ENCODE results near the gene LFNG. TPM values are rescaled to one million over a fixed set of nuclear protein-coding genes. Genes with fewer than 3 reads are reported as not detected.

The LFNG gene
- total RNA-seq, 1 experiment from 2014 or later: 0.19 TPM

DNA sequence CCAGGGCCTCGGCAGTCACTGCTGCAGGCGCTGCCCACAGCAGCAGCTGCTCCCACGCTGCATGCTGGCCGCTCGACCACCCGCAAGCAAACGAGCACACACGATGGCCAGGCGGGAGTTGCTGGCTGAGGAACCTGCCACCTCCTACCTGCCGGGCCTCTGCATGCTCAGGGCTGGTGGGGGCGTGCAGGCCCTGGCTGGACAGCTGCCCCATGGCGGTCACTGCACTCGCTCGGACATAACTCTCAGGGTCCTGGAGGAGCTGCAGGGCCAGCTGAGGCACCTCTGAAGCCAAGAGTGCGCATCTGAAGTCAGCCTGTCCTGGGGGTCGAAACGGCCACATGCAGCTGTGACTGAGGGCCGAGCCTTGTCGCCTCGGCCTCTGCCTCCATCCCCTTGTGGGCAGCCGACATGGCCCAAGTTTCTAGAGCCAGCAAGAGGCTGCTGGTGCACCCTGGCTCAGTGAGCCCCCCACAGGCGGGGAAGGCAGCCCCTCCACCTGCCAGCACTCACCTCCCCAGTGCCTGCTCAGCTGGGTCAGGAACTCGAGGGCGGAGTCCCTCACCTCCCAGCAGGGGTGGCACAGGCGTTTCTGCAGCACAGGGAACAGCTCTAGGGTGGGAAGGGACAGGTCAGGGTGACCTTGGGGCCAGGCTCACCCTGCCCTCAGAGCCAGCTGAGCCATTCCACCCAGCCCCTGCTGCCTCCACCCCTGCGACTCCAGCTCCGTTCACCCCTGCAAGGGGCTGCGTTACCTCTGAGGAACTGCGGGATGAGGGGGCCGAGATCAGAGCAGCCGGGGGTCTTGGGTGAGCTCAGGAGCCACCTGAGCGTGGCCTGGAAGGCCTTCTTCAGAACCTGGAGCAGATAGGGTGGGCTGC, 19.7 kb downstream of the LFNG start:
- no peaks in the 10 kb centered on the region for H3K9me3 ChIP-seq (ENCODE audit: low read length)
- H2AFZ ChIP-seq (ENCODE audit: low read length): no peak overlapping the region
- no peak overlapping the region for H3K27ac ChIP-seq (ENCODE audit: low read length)
- no peak overlapping the region for H3K4me3 ChIP-seq (ENCODE audit: low read length)
- no peak for DNase-seq
- no peak overlapping the region for H3K9ac ChIP-seq (ENCODE audit: low read length)
- H3K27me3 ChIP-seq (ENCODE audit: low read length): no peaks in the 10 kb centered on the region
- no peaks in the 10 kb centered on the region for H3K79me2 ChIP-seq (ENCODE audit: low read length)
- no peaks in the 10 kb centered on the region for H3K9me2 ChIP-seq (replicated peaks; ENCODE audit: insufficient read depth, low read length)
- no peaks in the 10 kb centered on the region for H4K20me1 ChIP-seq (ENCODE audit: insufficient read depth, low read depth, low read length)
- H3K4me1 ChIP-seq (ENCODE audit: low read length): no peaks in the 10 kb centered on the region
- H3K36me3 ChIP-seq (ENCODE audit: insufficient read depth, low read length): no peaks in the 10 kb centered on the region
- no peak overlapping the region for H3K4me2 ChIP-seq (ENCODE audit: low read depth, low read length, poor library complexity, severe bottlenecking)

DNA sequence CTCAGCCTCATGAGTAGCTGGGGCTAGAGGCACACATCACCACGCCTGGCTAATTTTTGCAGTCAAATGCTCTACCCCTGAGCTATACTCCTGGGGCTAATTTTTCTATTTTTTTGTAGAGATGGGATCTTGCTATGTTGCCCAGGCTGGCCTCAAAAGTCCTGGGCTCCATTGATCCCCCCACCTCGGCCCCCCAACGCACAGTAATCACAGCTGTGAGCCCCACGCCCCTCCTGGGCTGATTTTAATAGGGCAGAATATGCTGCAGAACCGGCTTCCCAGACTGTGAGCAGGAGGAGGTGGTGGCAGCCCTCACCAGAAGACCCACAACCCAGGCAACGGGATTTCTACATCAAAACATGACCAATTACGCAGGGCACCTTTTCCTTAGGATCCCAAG, 20.6 kb downstream of the LFNG start:
- H3K27me3 ChIP-seq (ENCODE audit: low read length): no peaks in the 10 kb centered on the region
- no peaks in the 10 kb centered on the region for H3K9me3 ChIP-seq (ENCODE audit: low read length)
- no peaks in the 10 kb centered on the region for H3K36me3 ChIP-seq (ENCODE audit: insufficient read depth, low read length)
- H3K4me1 ChIP-seq (ENCODE audit: low read length): no peaks in the 10 kb centered on the region
- H3K9ac ChIP-seq (ENCODE audit: low read length): no peak overlapping the region
- no peaks in the 10 kb centered on the region for H3K9me2 ChIP-seq (replicated peaks; ENCODE audit: insufficient read depth, low read length)
- H3K79me2 ChIP-seq (ENCODE audit: low read length): no peaks in the 10 kb centered on the region
- no peak overlapping the region for H3K4me3 ChIP-seq (ENCODE audit: low read length)
- H3K27ac ChIP-seq (ENCODE audit: low read length): no peak overlapping the region
- no peak for DNase-seq
- H3K4me2 ChIP-seq (ENCODE audit: low read depth, low read length, poor library complexity, severe bottlenecking): no peak overlapping the region
- H4K20me1 ChIP-seq (ENCODE audit: insufficient read depth, low read depth, low read length): no peaks in the 10 kb centered on the region; the same call in 1 of the 2 replicates
- no peak overlapping the region for H2AFZ ChIP-seq (ENCODE audit: low read length)

DNA sequence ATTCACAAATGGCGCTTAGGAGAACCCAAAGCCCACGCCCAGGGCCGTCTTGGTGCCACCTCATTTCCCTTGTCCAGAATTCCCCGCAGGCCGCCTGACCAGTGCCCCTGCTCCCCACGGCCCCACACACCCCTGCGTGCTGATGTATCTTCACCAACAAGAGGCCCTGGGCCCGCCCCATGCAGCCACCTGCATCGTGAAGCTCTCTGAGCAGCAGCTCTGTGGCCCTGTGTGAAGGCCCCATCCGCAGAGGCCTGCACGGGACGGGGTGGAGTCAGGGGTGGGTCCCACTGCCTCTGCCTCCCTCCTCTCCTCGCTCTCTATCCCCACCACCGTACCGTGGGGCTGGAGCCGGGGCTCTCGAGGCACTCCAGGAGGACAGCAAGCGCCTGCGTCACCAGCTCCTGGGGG, 21.1 kb downstream of the LFNG start:
- no peaks in the 10 kb centered on the region for H3K4me1 ChIP-seq (ENCODE audit: low read length)
- no peak overlapping the region for H2AFZ ChIP-seq (ENCODE audit: low read length)
- no peak overlapping the region for H3K27ac ChIP-seq (ENCODE audit: low read length)
- no peak overlapping the region for H3K4me3 ChIP-seq (ENCODE audit: low read length)
- no peaks in the 10 kb centered on the region for H3K27me3 ChIP-seq (ENCODE audit: low read length)
- no peaks in the 10 kb centered on the region for H3K79me2 ChIP-seq (ENCODE audit: low read length)
- H3K9ac ChIP-seq (ENCODE audit: low read length): no peak overlapping the region
- H3K36me3 ChIP-seq (ENCODE audit: insufficient read depth, low read length): no peaks in the 10 kb centered on the region
- H3K9me2 ChIP-seq (replicated peaks; ENCODE audit: insufficient read depth, low read length): no peaks in the 10 kb centered on the region
- no peak for DNase-seq
- no peaks in the 10 kb centered on the region for H3K9me3 ChIP-seq (ENCODE audit: low read length)
- H3K4me2 ChIP-seq (ENCODE audit: low read depth, low read length, poor library complexity, severe bottlenecking): no peak overlapping the region
- no peaks in the 10 kb centered on the region; the same call in 1 of the 2 replicates for H4K20me1 ChIP-seq (ENCODE audit: insufficient read depth, low read depth, low read length)

DNA sequence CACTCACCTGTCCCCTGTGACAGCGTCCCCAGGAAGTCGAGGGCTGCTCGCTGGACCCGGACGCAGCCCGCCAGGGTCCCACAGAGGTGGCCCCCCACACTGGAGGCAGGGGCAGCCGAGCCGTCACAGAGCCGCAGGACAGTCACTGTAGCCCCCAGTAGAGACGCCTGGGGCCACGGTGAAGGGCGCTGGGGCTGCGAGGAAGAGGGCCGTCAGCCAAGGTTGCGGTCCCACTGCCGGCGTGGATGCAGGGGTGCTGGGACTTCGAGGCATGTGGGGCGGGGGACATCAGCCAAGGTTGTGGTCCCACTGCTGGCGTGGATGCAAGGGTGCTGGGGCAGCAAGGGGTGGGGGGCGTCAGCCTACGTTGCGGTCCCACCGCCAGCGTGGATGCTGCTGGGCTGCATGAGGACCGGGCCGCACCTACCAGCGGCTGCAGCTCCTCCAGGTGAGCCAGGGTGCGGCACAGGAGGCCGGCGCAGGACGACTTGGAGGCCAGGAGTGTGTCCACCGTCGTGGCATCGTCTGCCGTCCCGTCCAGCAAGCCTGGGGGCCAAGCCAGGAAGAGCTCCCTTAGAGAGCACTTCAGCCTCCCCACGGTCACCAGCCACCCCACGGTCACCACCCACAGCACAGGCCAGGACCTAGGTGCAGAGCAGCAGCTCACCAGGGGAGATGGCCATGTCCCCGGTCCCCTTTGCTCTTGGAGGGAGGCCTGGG, 21.9 kb downstream of the LFNG start:
- DNase-seq: no peak
- H3K36me3 ChIP-seq (ENCODE audit: insufficient read depth, low read length): no peaks in the 10 kb centered on the region
- no peaks in the 10 kb centered on the region for H3K9me3 ChIP-seq (ENCODE audit: low read length)
- H3K4me2 ChIP-seq (ENCODE audit: low read depth, low read length, poor library complexity, severe bottlenecking): no peak overlapping the region
- no peak overlapping the region for H2AFZ ChIP-seq (ENCODE audit: low read length)
- H3K9me2 ChIP-seq (replicated peaks; ENCODE audit: insufficient read depth, low read length): no peaks in the 10 kb centered on the region
- H3K4me3 ChIP-seq (ENCODE audit: low read length): no peak overlapping the region
- H3K27me3 ChIP-seq (ENCODE audit: low read length): no peaks in the 10 kb centered on the region
- H3K79me2 ChIP-seq (ENCODE audit: low read length): no peaks in the 10 kb centered on the region
- H3K27ac ChIP-seq (ENCODE audit: low read length): no peak overlapping the region
- no peaks in the 10 kb centered on the region; the same call in 1 of the 2 replicates for H4K20me1 ChIP-seq (ENCODE audit: insufficient read depth, low read depth, low read length)
- no peak overlapping the region for H3K9ac ChIP-seq (ENCODE audit: low read length)
- H3K4me1 ChIP-seq (ENCODE audit: low read length): no peaks in the 10 kb centered on the region

DNA sequence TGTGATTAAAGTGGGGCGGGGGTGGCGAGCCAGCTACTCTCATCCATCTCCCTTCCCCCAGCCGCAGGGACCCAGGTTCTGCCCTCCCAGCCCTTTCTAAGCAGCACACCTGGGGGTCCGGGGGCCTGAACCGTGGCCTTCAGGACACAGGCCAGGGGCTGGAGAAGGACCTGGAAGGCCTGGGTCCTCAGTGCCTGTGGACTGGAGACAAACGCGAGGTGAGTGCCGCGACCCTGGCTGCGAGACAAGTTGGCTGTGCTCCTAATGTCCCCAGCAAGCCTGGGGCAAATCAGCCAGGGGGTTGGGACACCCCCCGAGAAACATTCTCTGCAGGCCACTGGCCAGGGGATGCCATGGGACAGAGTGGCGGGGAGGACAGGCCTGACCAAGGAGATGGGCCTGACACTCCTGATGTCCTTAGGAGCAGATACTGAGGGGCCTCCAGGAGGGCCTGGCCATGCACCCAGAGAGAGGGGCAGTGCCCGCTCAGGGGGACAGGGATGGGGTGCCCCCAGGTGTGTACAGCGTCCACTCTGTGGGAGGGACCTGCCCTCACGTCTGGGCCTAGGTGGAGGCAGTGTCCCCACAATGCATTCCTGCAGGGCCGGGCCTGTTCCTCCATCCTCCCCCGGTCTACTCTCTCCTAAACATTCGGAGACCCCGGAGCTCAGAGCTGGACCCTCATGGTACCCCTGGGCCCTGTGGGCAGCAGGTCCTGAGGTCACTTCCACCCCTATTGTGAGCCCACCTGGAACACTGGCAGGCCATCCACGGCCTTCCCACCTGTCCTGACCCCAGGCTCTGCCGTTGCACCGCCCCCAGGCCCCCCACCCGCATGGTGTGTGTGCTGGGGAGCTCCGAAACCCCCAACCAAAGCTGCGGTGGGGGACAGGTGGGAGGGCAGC, 22.7 kb downstream of the LFNG start:
- Histone ChIP-seq H2AFZ (ENCODE audit: low read length) (no peak overlapping the region), H4K20me1 (ENCODE audit: insufficient read depth, low read depth, low read length) (no peaks in the 10 kb centered on the region; the same call in 1 of the 2 replicates), H3K9me3 (ENCODE audit: low read length) (no peaks in the 10 kb centered on the region), H3K36me3 (ENCODE audit: insufficient read depth, low read length) (no peaks in the 10 kb centered on the region), H3K4me3 (ENCODE audit: low read length) (no peak overlapping the region), H3K4me2 (ENCODE audit: low read depth, low read length, poor library complexity, severe bottlenecking) (no peak overlapping the region), H3K27me3 (ENCODE audit: low read length) (no peaks in the 10 kb centered on the region), H3K9ac (ENCODE audit: low read length) (no peak overlapping the region), H3K79me2 (ENCODE audit: low read length) (no peaks in the 10 kb centered on the region), H3K27ac (ENCODE audit: low read length) (no peak overlapping the region), H3K4me1 (ENCODE audit: low read length) (no peaks in the 10 kb centered on the region), H3K9me2 (replicated peaks; ENCODE audit: insufficient read depth, low read length) (no peaks in the 10 kb centered on the region)
- DNase-seq: no peak

DNA sequence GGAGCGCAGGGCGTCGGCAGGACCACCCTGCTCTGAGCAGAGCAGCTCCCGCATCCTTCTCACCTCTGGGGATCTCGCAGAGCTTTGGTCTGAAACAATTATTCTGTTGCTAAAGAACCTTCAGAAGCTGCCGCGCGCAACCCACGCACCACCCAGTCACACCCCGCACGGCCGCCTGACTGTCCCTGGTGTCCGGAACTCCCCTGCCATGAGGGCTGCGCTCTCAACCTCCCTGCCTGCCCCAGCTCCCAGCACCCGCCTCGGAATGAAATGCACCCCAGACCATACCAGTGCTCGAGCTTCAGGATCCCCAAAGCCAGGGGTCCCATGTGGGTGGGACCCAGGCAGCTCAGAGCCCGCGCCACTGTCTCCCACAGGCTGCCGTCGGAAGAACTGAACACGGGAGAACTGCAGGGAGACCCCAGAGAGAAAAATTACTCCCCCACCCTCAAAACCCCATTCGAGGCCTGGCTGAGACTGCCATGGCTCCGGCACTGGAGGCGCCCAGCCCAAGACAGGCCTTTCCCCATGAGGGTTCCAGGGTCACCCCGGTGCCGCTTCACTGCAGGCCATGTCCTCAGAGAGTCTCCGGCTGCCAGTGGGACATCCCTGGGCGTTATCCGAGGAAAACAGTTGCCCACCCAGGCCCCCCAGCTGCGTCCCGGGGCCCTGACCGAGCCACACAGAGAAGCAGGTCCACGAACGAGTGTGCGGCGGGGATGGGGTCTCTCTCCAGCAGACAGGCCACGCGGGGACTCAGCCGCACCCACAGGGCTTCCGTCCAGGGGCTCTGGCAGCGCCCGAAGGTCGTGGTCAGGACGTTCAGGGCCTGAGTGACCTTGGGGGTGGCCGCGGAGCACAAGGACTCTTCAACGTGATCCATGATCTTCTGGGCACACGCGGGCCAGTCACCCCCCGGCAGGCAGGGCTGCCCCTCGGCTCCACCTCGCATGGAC, 23.6 kb downstream of the LFNG start:
- Histone ChIP-seq H3K4me1 (ENCODE audit: low read length) (no peaks in the 10 kb centered on the region), H4K20me1 (ENCODE audit: insufficient read depth, low read depth, low read length) (no peaks in the 10 kb centered on the region; the same call in 1 of the 2 replicates), H3K36me3 (ENCODE audit: insufficient read depth, low read length) (no peaks in the 10 kb centered on the region), H2AFZ (ENCODE audit: low read length) (no peak overlapping the region), H3K79me2 (ENCODE audit: low read length) (no peaks in the 10 kb centered on the region), H3K9ac (ENCODE audit: low read length) (no peak overlapping the region), H3K4me2 (ENCODE audit: low read depth, low read length, poor library complexity, severe bottlenecking) (no peak overlapping the region), H3K4me3 (ENCODE audit: low read length) (no peak overlapping the region), H3K9me3 (ENCODE audit: low read length) (no peaks in the 10 kb centered on the region), H3K27ac (ENCODE audit: low read length) (no peak overlapping the region), H3K27me3 (ENCODE audit: low read length) (no peaks in the 10 kb centered on the region), H3K9me2 (replicated peaks; ENCODE audit: insufficient read depth, low read length) (no peaks in the 10 kb centered on the region)
- DNase-seq: no peak

DNA sequence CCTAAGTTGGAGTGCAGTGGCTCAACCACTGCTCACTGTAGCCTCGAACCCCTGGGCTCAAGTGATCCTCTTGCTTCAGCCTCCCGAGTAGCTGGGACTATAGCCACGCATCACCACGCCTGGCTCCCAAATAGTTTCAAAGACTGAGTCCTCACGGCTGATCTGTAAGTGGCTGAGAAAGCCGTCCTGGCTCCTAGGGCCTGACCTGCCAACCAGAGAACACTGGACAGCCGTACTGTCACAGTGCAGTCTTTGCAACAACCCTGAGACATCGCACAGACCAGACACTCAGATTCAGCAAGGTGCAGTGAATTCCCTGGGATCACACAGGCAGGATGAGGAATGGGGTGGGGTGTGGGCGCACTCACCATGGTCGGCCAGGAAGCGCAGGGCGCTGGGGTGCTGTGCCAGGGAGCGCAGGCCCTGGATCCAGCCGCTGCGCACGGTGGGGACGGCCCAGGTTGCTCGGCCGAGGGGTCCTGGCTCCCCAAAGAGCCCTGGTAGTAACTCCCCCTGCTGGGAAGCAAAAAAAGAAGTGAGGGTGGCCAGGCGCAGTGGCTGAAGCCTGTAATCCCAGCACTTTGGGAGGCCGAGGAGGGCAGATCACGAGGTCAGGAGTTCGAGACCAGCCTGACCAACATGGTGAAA, 25.1 kb downstream of the LFNG start:
- Histone ChIP-seq H2AFZ (ENCODE audit: low read length) (no peak overlapping the region), H3K27ac (ENCODE audit: low read length) (no peak overlapping the region), H3K4me3 (ENCODE audit: low read length) (no peak overlapping the region), H3K9me3 (ENCODE audit: low read length) (no peaks in the 10 kb centered on the region), H3K36me3 (ENCODE audit: insufficient read depth, low read length) (no peaks in the 10 kb centered on the region), H3K4me1 (ENCODE audit: low read length) (no peaks in the 10 kb centered on the region), H4K20me1 (ENCODE audit: insufficient read depth, low read depth, low read length) (no peaks in the 10 kb centered on the region; the same call in 1 of the 2 replicates), H3K9ac (ENCODE audit: low read length) (no peak overlapping the region), H3K79me2 (ENCODE audit: low read length) (0 out of 2 replicates have a peak, but pooled peaks cover 3% of the 10 kb centered on the region), H3K4me2 (ENCODE audit: low read depth, low read length, poor library complexity, severe bottlenecking) (no peak overlapping the region), H3K27me3 (ENCODE audit: low read length) (no peaks in the 10 kb centered on the region), H3K9me2 (replicated peaks; ENCODE audit: insufficient read depth, low read length) (no peaks in the 10 kb centered on the region)
- DNase-seq: no peak
